ENCODE measurements around the gene SLC16A1. TPM values are rescaled to one million over a fixed set of nuclear protein-coding genes. Genes with fewer than 3 reads are reported as not detected.
A peak's percentile ranks its signal among the peaks of the same experiment; 100 is the strongest.

Gene SLC16A1
- 113 and 130 TPM in 2 replicates for total RNA-seq
- long read RNA-seq, full-length matches to known transcripts, result 319 of 379 reads
- long read RNA-seq, partial matches to known transcripts, result 43 of 379 reads
- long read RNA-seq, other reads (novel, unspliced or antisense), result 17 of 379 reads

GRCh38 chr1:112955773-112956543 is at the start of gene SLC16A1:
TSS of gene SLC16A1 (minus strand) at chr1:112956196. CDS start at chr1:112929308, 26,888 bp downstream.
- Mint-ChIP-seq H3K4me1 (peaks cover 72% of the 10 kb centered on the region), H3K27me3 (ENCODE audit: low read depth) (no peaks in the 10 kb centered on the region), H3K27ac (ENCODE audit: unreplicated experiment) (peak within 1 kb of the TSS; percentile 98), H3K4me3 (peak within 1 kb of the TSS; percentile 99), H3K36me3 (ENCODE audit: low read depth) (peaks cover 8% of the 10 kb centered on the region), H3K9me3 (no peaks in the 10 kb centered on the region)
- DNase-seq (ENCODE audit: low read depth, low spot score), result peak; percentile 90
- peak; percentile 44 for TF ChIP-seq CTCF (conservative IDR thresholded peaks at IDR 0.05)

GRCh38 chr1:113003751-113004690 is 48.0 kb upstream of the SLC16A1 start:
- peaks cover 17% of the 10 kb centered on the region for H3K36me3 Mint-ChIP-seq (ENCODE audit: low read depth)
- no peak for DNase-seq (ENCODE audit: low read depth, low spot score)
- H3K9me3 Mint-ChIP-seq, result no peaks in the 10 kb centered on the region
- H3K4me1 Mint-ChIP-seq, result peaks cover 11% of the 10 kb centered on the region
- no peak overlapping the region for H3K4me3 Mint-ChIP-seq
- H3K27ac Mint-ChIP-seq (ENCODE audit: unreplicated experiment), result no peak overlapping the region
- no peak for TF ChIP-seq CTCF (conservative IDR thresholded peaks at IDR 0.05)
- H3K27me3 Mint-ChIP-seq (ENCODE audit: low read depth), result no peaks in the 10 kb centered on the region

- Mint-ChIP-seq H3K27me3 (ENCODE audit: low read depth) (no peaks in the 10 kb centered on the region), H3K4me3 (no peak overlapping the region), H3K36me3 (ENCODE audit: low read depth) (peaks cover 9% of the 10 kb centered on the region), H3K27ac (ENCODE audit: unreplicated experiment) (no peak overlapping the region), H3K4me1 (peaks cover 11% of the 10 kb centered on the region), H3K9me3 (no peaks in the 10 kb centered on the region)
- no peak for DNase-seq (ENCODE audit: low read depth, low spot score)
- TF ChIP-seq CTCF (conservative IDR thresholded peaks at IDR 0.05), result no peak
Measured at GRCh38 chr1:113002297-113002696, 46.3 kb upstream of the SLC16A1 start.

GRCh38 chr1:112998592-112999235 is 42.7 kb upstream of the SLC16A1 start:
- no peaks in the 10 kb centered on the region for H3K9me3 Mint-ChIP-seq
- H3K27ac Mint-ChIP-seq (ENCODE audit: unreplicated experiment), result no peak overlapping the region

More at GRCh38 chr1:112998592-112999235, 42.7 kb upstream of the SLC16A1 start:
- no peak overlapping the region for H3K4me3 Mint-ChIP-seq
- H3K4me1 Mint-ChIP-seq, result peaks cover 3% of the 10 kb centered on the region
- peaks cover 3% of the 10 kb centered on the region for H3K36me3 Mint-ChIP-seq (ENCODE audit: low read depth)
- H3K27me3 Mint-ChIP-seq (ENCODE audit: low read depth), result no peaks in the 10 kb centered on the region
- TF ChIP-seq CTCF (conservative IDR thresholded peaks at IDR 0.05), result no peak
- DNase-seq (ENCODE audit: low read depth, low spot score), result no peak

All from neural crest cell (in vitro differentiated cells).